ENCODE measurements around the gene WDR74. TPM values are rescaled to one million over a fixed set of nuclear protein-coding genes. Genes with fewer than 3 reads are reported as not detected.

The WDR74 gene
- total and polyA plus RNA-seq, 9 of the 15 experiments (the other 6 are each of a cell fraction or from before 2014, with no cell fraction given): 32.7 to 210 (median 114) TPM

DNA sequence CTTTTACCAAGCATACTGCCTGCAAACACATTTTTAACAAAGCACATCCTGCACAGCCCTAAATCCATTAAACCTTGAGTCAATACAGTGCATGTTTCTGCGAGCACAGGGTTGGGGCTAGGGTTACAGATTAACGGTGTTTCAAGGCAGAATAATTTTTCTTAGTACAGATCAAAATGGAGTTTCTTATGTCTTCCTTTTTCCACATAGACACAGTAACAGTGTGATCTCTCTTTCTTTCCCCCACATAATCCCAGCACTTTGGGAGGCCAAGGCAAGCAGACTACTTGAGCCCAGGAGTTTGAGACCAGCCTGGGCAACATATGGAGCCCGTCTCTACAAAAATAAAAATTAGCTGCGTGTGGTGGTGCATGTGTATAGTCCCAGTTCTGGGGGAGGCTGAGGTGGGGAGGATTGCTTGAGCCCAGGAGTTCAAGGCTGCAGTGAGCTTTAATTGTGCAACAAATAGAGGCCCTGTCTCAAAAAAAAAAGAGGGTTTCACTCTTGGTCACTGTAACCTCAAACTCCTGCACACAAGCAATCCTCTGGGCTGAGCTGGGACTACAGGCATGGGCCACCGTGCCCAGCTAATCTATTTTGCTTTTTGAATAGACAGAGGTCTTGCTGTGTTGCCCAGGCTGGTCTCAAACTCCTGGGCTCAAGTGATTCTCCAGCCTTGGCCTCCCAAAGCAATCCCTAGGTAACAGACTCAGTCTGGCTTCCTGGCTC lies 21.6 kb upstream of the WDR74 start (continued):
- TF ChIP-seq, protein P1, sequence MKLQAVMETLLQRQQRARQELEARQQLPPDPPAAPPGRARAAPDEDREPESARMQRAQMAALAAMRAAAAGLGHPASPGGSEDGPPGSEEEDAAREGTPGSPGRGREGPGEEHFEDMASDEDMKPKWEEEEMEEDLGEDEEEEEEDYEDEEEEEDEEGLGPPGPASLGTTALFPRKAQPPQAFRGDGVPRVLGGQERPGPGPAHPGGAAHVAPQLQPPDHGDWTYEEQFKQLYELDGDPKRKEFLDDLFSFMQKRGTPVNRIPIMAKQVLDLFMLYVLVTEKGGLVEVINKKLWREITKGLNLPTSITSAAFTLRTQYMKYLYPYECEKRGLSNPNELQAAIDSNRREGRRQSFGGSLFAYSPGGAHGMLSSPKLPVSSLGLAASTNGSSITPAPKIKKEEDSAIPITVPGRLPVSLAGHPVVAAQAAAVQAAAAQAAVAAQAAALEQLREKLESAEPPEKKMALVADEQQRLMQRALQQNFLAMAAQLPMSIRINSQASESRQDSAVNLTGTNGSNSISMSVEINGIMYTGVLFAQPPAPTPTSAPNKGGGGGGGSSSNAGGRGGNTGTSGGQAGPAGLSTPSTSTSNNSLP (IDR thresholded peaks at IDR 0.05; ENCODE audit: borderline replicate concordance, low read depth, low read length): no peak
- TF ChIP-seq PHF8 (IDR thresholded peaks at IDR 0.05; ENCODE audit: borderline replicate concordance, low read length) (no peak), BCOR (IDR thresholded peaks at IDR 0.05) (no peak), GATAD2B (IDR thresholded peaks at IDR 0.05; ENCODE audit: borderline replicate concordance) (no peak), EP400 (IDR thresholded peaks at IDR 0.05) (no peak), NR1H2 (CRISPR knock-in tag; IDR thresholded peaks at IDR 0.05) (no peak), PCBP2 (IDR thresholded peaks at IDR 0.05; ENCODE audit: low read depth, low read length, poor library complexity, severe bottlenecking) (no peak), SMARCE1 (IDR thresholded peaks at IDR 0.05) (no peak), ATF7 (IDR thresholded peaks at IDR 0.05) (no peak), MCM7 (IDR thresholded peaks at IDR 0.05) (no peak), KAT7 (CRISPR knock-in tag; IDR thresholded peaks at IDR 0.05; ENCODE audit: borderline replicate concordance) (no peak), PRMT5 (CRISPR knock-in tag; IDR thresholded peaks at IDR 0.05) (no peak), ZNF224 (CRISPR knock-in tag; IDR thresholded peaks at IDR 0.05) (no peak)
- TF ChIP-seq, protein P2, sequence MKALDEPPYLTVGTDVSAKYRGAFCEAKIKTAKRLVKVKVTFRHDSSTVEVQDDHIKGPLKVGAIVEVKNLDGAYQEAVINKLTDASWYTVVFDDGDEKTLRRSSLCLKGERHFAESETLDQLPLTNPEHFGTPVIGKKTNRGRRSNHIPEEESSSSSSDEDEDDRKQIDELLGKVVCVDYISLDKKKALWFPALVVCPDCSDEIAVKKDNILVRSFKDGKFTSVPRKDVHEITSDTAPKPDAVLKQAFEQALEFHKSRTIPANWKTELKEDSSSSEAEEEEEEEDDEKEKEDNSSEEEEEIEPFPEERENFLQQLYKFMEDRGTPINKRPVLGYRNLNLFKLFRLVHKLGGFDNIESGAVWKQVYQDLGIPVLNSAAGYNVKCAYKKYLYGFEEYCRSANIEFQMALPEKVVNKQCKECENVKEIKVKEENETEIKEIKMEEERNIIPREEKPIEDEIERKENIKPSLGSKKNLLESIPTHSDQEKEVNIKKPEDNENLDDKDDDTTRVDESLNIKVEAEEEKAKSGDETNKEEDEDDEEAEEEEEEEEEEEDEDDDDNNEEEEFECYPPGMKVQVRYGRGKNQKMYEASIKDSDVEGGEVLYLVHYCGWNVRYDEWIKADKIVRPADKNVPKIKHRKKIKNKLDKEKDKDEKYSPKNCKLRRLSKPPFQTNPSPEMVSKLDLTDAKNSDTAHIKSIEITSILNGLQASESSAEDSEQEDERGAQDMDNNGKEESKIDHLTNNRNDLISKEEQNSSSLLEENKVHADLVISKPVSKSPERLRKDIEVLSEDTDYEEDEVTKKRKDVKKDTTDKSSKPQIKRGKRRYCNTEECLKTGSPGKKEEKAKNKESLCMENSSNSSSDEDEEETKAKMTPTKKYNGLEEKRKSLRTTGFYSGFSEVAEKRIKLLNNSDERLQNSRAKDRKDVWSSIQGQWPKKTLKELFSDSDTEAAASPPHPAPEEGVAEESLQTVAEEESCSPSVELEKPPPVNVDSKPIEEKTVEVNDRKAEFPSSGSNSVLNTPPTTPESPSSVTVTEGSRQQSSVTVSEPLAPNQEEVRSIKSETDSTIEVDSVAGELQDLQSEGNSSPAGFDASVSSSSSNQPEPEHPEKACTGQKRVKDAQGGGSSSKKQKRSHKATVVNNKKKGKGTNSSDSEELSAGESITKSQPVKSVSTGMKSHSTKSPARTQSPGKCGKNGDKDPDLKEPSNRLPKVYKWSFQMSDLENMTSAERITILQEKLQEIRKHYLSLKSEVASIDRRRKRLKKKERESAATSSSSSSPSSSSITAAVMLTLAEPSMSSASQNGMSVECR (CRISPR knock-in tag; IDR thresholded peaks at IDR 0.05): peak; percentile 54
- TF ChIP-seq, protein P3, sequence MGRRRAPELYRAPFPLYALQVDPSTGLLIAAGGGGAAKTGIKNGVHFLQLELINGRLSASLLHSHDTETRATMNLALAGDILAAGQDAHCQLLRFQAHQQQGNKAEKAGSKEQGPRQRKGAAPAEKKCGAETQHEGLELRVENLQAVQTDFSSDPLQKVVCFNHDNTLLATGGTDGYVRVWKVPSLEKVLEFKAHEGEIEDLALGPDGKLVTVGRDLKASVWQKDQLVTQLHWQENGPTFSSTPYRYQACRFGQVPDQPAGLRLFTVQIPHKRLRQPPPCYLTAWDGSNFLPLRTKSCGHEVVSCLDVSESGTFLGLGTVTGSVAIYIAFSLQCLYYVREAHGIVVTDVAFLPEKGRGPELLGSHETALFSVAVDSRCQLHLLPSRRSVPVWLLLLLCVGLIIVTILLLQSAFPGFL (CRISPR knock-in tag; IDR thresholded peaks at IDR 0.05): 0 out of 2 replicates have a peak, but pooled peaks have one; percentile 21
- TF ChIP-seq, protein P4, sequence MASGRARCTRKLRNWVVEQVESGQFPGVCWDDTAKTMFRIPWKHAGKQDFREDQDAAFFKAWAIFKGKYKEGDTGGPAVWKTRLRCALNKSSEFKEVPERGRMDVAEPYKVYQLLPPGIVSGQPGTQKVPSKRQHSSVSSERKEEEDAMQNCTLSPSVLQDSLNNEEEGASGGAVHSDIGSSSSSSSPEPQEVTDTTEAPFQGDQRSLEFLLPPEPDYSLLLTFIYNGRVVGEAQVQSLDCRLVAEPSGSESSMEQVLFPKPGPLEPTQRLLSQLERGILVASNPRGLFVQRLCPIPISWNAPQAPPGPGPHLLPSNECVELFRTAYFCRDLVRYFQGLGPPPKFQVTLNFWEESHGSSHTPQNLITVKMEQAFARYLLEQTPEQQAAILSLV (tag; IDR thresholded peaks at IDR 0.05): 0 out of 2 replicates have a peak, but pooled peaks have one; percentile 24

Data from K562 (cell line).